ENCODE data around the gene PTH2R. TPM values are rescaled to one million over a fixed set of nuclear protein-coding genes. Genes with fewer than 3 reads are reported as not detected.

Gene PTH2R
- total and polyA plus RNA-seq, 9 of the 15 experiments (the other 6 are each of a cell fraction or from before 2014, with no cell fraction given): 2.7 to 8.8 (median 4.2) TPM

DNA sequence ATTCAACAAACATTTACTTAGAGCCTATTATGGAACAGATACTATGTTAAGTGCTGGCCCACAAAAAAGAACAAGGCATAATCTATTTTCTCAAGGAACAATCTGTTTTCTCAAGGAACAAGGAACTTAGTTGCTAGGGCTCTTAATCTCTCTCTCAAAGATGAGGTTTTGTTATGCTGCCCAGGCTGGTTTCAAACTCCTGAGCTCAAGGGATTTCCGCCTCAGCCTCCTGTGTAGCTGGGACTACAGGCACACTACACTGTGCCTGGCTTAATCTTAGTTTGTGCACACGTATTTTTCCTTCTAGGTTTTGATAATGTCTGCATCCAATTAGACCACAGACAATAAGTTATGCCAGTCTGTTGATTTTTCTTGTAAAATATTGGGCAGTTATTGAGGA lies 89.5 kb downstream of the PTH2R start:
- Histone ChIP-seq H3K9me1 (ENCODE audit: control insufficient read depth, insufficient read depth, low read length) (no peaks in the 10 kb centered on the region), H3K4me2 (ENCODE audit: insufficient read depth, low read length) (no peak overlapping the region), H3K36me3 (ENCODE audit: control insufficient read depth, insufficient read depth, low read length) (no peaks in the 10 kb centered on the region), H3K27ac (ENCODE audit: extremely low read depth, low read depth, low read length) (no peak overlapping the region), H3K9ac (ENCODE audit: insufficient read depth in 1 of 2, low read depth in 2 of 2, low read length in 2 of 2) (no peak overlapping the region), H4K20me1 (replicated peaks; ENCODE audit: control insufficient read depth, insufficient read depth, low read length) (no peaks in the 10 kb centered on the region), H2AFZ (ENCODE audit: low read depth, low read length) (peak overlapping the region; percentile 3; the same call in 1 of the 2 replicates), H3K9me3 (replicated peaks; ENCODE audit: control insufficient read depth, insufficient read depth, low read depth, low read length) (no peaks in the 10 kb centered on the region), H3K79me2 (ENCODE audit: control insufficient read depth, insufficient read depth, low read length) (no peaks in the 10 kb centered on the region), H3K27me3 (ENCODE audit: control insufficient read depth in 2 of 2, insufficient read depth in 2 of 2, low read length in 2 of 2) (no peaks in the 10 kb centered on the region), H3K4me1 (replicated peaks in 1 of 2; ENCODE audit: control insufficient read depth in 2 of 2, insufficient read depth in 2 of 2, low read length in 2 of 2) (peaks cover 4 to 12% of the 10 kb centered on the region in 2 experiments; a peak in 3 of 5 replicates), H3K4me3 (no peak overlapping the region)
- no peak for ATAC-seq
- in situ Hi-C loops (cut with MboI) (no loop called here), intact Hi-C loops (cut with micrococcal nuclease) (no loop called here)
- CTCF ChIA-PET (ENCODE audit: low intra/inter-chr PET ratio): no interaction called here
- POLR2A ChIA-PET: no interaction called here
- TF ChIP-seq ZNF518B (CRISPR knock-in tag; IDR thresholded peaks at IDR 0.05): no peak
- no peak for DNase-seq (ENCODE audit: extremely low read depth in 1 of 4, low spot score in 3 of 4)
- BruUV-seq (replicated peaks): no TSS peak
- WGBS (ENCODE audit: insufficient coverage, low coverage, missing lambda C conversion rate): 50% methylated on average over 2 of the region's 2 CpGs
- no peak for FAIRE-seq
